ENCODE results near the gene MYH11. TPM values are rescaled to one million over a fixed set of nuclear protein-coding genes. Genes with fewer than 3 reads are reported as not detected.
"Not testable (repeated sequence)": the region's sequence is repeated elsewhere in the genome, so short reads cannot be mapped to it uniquely, and the experiment has no call there.

The MYH11 gene
- total RNA-seq, 1 experiment from 2014 or later = not detected

DNA sequence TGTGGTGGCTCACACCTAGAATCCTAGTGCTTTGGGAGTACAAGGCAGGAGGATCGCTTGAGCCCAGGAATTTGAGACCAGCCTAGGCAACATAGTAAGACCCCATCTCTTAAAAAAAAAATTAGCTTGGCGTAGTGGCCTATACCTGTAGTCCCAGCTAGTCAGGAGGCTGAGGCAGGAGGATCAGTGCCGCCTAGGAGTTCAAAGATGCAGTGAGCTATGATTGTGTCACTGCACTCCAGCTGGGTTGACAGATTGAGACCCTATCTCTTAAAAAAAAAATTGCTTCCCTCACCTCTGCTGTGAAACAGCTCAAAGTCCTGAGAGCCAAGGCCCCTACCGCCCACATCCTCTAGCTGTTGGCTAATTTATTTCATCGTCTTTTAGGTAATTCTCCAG, 196.6 kb downstream of the MYH11 start:
- Histone ChIP-seq H3K36me3 (ENCODE audit: insufficient read depth, low read length, poor library complexity, severe bottlenecking) (peaks cover 11% of the 10 kb centered on the region), H3K9me3 (ENCODE audit: low read depth, low read length, poor library complexity, severe bottlenecking) (no peaks in the 10 kb centered on the region), H3K27ac (ENCODE audit: low read depth, low read length, poor library complexity, severe bottlenecking) (no peak overlapping the region), H3K4me1 (ENCODE audit: insufficient read depth, low read length, poor library complexity, severe bottlenecking) (no peaks in the 10 kb centered on the region), H3K4me3 (ENCODE audit: low read depth, low read length, poor library complexity, severe bottlenecking) (no peak overlapping the region), H3K27me3 (replicated peaks; ENCODE audit: insufficient read depth, low read depth, low read length, poor library complexity) (no peaks in the 10 kb centered on the region)
- POLR2A ChIA-PET (ENCODE audit: low non-redundant PET) = no interaction called here
- TF ChIP-seq, protein P1, sequence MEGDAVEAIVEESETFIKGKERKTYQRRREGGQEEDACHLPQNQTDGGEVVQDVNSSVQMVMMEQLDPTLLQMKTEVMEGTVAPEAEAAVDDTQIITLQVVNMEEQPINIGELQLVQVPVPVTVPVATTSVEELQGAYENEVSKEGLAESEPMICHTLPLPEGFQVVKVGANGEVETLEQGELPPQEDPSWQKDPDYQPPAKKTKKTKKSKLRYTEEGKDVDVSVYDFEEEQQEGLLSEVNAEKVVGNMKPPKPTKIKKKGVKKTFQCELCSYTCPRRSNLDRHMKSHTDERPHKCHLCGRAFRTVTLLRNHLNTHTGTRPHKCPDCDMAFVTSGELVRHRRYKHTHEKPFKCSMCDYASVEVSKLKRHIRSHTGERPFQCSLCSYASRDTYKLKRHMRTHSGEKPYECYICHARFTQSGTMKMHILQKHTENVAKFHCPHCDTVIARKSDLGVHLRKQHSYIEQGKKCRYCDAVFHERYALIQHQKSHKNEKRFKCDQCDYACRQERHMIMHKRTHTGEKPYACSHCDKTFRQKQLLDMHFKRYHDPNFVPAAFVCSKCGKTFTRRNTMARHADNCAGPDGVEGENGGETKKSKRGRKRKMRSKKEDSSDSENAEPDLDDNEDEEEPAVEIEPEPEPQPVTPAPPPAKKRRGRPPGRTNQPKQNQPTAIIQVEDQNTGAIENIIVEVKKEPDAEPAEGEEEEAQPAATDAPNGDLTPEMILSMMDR (conservative IDR thresholded peaks at IDR 0.05; ENCODE audit: low read depth, low read length) = no peak
- TF ChIP-seq EZH2 (IDR thresholded peaks at IDR 0.05; ENCODE audit: borderline replicate concordance, low read depth, low read length, poor library complexity, severe bottlenecking) = no peak
- CTCF ChIA-PET = no interaction called here
- no TSS peak for BruUV-seq (replicated peaks)
- intact Hi-C loops (cut with micrococcal nuclease; ENCODE audit: unreplicated experiment) = no loop called here
- DNase-seq (ENCODE audit: low spot score) = no peak

DNA sequence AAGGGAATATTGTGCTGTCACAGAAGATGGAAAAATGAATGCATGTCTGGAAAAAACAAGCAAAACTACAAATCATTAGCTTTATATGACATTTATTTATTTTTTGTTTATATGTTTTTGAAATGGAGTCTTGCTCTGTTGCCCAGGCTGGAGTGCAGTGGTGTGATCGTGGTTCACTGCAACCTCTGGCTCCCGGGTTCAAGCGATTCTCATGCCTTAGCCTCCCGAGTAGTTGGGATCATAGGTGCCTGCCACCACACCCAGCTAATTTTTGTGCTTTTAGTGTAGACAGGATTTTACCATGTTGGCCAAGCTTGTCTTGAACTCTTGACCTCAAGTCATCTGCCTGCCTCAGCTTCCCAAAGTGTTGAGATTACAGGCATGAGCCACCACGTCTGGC, 198.3 kb downstream of the MYH11 start:
- Histone ChIP-seq H3K27me3 (replicated peaks; ENCODE audit: insufficient read depth, low read depth, low read length, poor library complexity) (no peaks in the 10 kb centered on the region), H3K4me1 (ENCODE audit: insufficient read depth, low read length, poor library complexity, severe bottlenecking) (no peaks in the 10 kb centered on the region), H3K4me3 (ENCODE audit: low read depth, low read length, poor library complexity, severe bottlenecking) (no peak overlapping the region), H3K27ac (ENCODE audit: low read depth, low read length, poor library complexity, severe bottlenecking) (no peak overlapping the region), H3K36me3 (ENCODE audit: insufficient read depth, low read length, poor library complexity, severe bottlenecking) (peaks cover 3% of the 10 kb centered on the region), H3K9me3 (ENCODE audit: low read depth, low read length, poor library complexity, severe bottlenecking) (no peaks in the 10 kb centered on the region)
- POLR2A ChIA-PET (ENCODE audit: low non-redundant PET) = no interaction called here
- no TSS peak for BruUV-seq (replicated peaks)
- CTCF ChIA-PET = no interaction called here
- intact Hi-C loops (cut with micrococcal nuclease; ENCODE audit: unreplicated experiment) = no loop called here
- DNase-seq (ENCODE audit: low spot score) = no peak
- TF ChIP-seq EZH2 (IDR thresholded peaks at IDR 0.05; ENCODE audit: borderline replicate concordance, low read depth, low read length, poor library complexity, severe bottlenecking) = no peak
- TF ChIP-seq, protein P1 (conservative IDR thresholded peaks at IDR 0.05; ENCODE audit: low read depth, low read length) = no peak

DNA sequence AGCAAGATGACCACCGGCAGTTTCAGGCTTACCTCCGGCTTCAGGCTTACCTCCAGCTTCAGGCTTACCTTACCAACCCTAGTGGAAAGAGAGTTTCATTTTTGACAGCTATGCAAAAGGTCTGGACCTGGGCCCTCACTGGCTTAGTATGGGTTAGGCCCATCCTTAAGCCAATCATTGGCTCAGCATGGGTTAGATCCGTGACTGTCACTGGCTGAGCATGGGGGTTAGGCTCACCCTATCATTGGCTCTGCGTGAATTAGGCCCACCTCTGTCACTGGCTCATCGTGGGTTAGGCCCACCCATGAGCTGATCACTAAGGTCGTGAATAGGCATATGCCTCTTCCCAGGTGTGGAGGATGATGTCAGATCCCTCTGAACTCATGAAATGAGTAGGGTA, 198.7 kb downstream of the MYH11 start:
- Histone ChIP-seq H3K36me3 (ENCODE audit: insufficient read depth, low read length, poor library complexity, severe bottlenecking) (peaks cover 3% of the 10 kb centered on the region), H3K4me3 (ENCODE audit: low read depth, low read length, poor library complexity, severe bottlenecking) (no peak overlapping the region), H3K4me1 (ENCODE audit: insufficient read depth, low read length, poor library complexity, severe bottlenecking) (no peaks in the 10 kb centered on the region), H3K27me3 (replicated peaks; ENCODE audit: insufficient read depth, low read depth, low read length, poor library complexity) (no peaks in the 10 kb centered on the region), H3K9me3 (ENCODE audit: low read depth, low read length, poor library complexity, severe bottlenecking) (no peaks in the 10 kb centered on the region), H3K27ac (ENCODE audit: low read depth, low read length, poor library complexity, severe bottlenecking) (no peak overlapping the region)
- CTCF ChIA-PET = no interaction called here
- BruUV-seq (replicated peaks) = no TSS peak
- intact Hi-C loops (cut with micrococcal nuclease; ENCODE audit: unreplicated experiment) = no loop called here
- POLR2A ChIA-PET (ENCODE audit: low non-redundant PET) = no interaction called here
- no peak for DNase-seq (ENCODE audit: low spot score)
- TF ChIP-seq, protein P1 (conservative IDR thresholded peaks at IDR 0.05; ENCODE audit: low read depth, low read length) = no peak
- no peak for TF ChIP-seq EZH2 (IDR thresholded peaks at IDR 0.05; ENCODE audit: borderline replicate concordance, low read depth, low read length, poor library complexity, severe bottlenecking)

DNA sequence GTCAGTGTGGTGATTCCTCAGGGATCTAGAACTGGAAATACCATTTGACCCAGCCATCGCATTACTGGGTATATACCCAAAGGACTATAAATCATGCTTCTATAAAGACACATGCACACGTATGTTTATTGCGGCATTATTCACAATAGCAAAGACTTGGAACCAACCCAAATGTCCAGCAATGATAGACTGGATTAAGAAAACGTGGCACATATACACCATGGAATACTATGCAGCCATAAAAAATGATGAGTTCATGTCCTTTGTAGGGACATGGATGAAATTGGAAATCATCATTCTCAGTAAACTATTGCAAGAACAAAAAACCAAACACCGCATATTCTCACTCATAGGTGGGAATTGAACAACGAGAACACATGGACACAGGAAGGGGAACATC, 201.3 kb downstream of the MYH11 start:
- CTCF ChIA-PET; POLR2A ChIA-PET (ENCODE audit: low non-redundant PET): not testable (repeated sequence)

More for the DNA sequence above, 201.3 kb downstream of the MYH11 start:
- intact Hi-C loops (cut with micrococcal nuclease; ENCODE audit: unreplicated experiment); H3K36me3 ChIP-seq (ENCODE audit: insufficient read depth, low read length, poor library complexity, severe bottlenecking); BruUV-seq (replicated peaks); H3K4me3 ChIP-seq (ENCODE audit: low read depth, low read length, poor library complexity, severe bottlenecking); H3K27ac ChIP-seq (ENCODE audit: low read depth, low read length, poor library complexity, severe bottlenecking); H3K9me3 ChIP-seq (ENCODE audit: low read depth, low read length, poor library complexity, severe bottlenecking); H3K27me3 ChIP-seq (replicated peaks; ENCODE audit: insufficient read depth, low read depth, low read length, poor library complexity); DNase-seq (ENCODE audit: low spot score); H3K4me1 ChIP-seq (ENCODE audit: insufficient read depth, low read length, poor library complexity, severe bottlenecking): not testable (repeated sequence)

All from A673 (cell line).